Suprapubic skin (tissue), 3 donors: ENCODE data around the gene PNRC2.

ENCODE experiments used
- EP300 ChIP-seq: sonication (generic); formaldehyde crosslinking; IDR thresholded peaks from one replicate; pipeline ENCODE4 v1.6.1; 2017; ENCODE audit warnings: antibody characterized with exemption
- TF ChIP-seq, protein P1 (sequence below), 2 donors: fragments of 200-600 bp in 1 of 2; fragments of 450-650 bp in 1 of 2; sonication (generic) in 1 of 2; IDR thresholded peaks; one replicate each; pipeline ENCODE4 v1.5.1; 2016 to 2019; ENCODE audit warnings: antibody characterized with exemption in 2 of 2, mild to moderate bottlenecking in 1 of 2, moderate library complexity in 1 of 2

DNA sequence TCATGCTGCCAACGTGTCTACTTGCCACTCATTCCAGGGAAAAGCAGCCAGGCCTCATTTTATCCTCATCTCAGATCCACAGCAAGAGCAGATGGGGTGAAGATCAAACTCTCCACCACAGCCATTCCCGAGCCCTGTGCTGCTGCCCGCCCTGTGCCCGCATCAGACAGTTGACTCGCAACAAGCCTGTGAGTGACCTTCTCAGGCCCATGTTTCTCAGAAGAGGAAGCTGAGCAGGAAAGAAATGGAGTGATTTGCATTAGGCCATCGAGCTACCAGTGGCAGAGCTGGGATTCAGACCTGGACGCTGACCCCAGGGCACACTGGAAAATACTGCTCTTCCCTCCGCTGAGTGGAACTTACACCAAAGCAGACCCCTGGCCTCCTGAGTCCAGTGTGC, 47.7 kb upstream of the PNRC2 start:
- TF ChIP-seq, protein P1, sequence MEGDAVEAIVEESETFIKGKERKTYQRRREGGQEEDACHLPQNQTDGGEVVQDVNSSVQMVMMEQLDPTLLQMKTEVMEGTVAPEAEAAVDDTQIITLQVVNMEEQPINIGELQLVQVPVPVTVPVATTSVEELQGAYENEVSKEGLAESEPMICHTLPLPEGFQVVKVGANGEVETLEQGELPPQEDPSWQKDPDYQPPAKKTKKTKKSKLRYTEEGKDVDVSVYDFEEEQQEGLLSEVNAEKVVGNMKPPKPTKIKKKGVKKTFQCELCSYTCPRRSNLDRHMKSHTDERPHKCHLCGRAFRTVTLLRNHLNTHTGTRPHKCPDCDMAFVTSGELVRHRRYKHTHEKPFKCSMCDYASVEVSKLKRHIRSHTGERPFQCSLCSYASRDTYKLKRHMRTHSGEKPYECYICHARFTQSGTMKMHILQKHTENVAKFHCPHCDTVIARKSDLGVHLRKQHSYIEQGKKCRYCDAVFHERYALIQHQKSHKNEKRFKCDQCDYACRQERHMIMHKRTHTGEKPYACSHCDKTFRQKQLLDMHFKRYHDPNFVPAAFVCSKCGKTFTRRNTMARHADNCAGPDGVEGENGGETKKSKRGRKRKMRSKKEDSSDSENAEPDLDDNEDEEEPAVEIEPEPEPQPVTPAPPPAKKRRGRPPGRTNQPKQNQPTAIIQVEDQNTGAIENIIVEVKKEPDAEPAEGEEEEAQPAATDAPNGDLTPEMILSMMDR (IDR thresholded peaks at IDR 0.05): no peak
- no peak for TF ChIP-seq EP300
